BJ (cell line): ENCODE measurements around the gene MTMR12. TPM values are rescaled to one million over a fixed set of nuclear protein-coding genes. Genes with fewer than 3 reads are reported as not detected.

ENCODE experiments used
- CTCF ChIA-PET: fragments of 350-600 bp; formaldehyde crosslinking; extraction: SDS; loops from one replicate; lab custom pipeline; 2021; ENCODE audit warnings: antibody characterized with exemption, inconsistent platforms; lab: Yijun Ruan, JAX
- POLR2A ChIA-PET: fragments of 300-600 bp; sonication (Branson Sonifier 250); formaldehyde crosslinking; extraction: SDS; loops from one replicate; lab custom pipeline; 2021; ENCODE audit warnings: antibody characterized with exemption; lab: Charles Lee
- DNase-seq: peaks from one replicate; pipeline ENCODE4 v3.0.0-alpha.2; 2011; ENCODE audit warnings: low read depth
- H3K27me3 ChIP-seq: 2 replicates; pipeline ENCODE4 v1.6.0; 2011; ENCODE audit warnings: low read length; ENCODE audit not compliant: control insufficient read depth, insufficient read depth
- H3K36me3 ChIP-seq: 2 replicates; pipeline ENCODE4 v1.5.1; 2011; ENCODE audit warnings: low read length; ENCODE audit not compliant: control insufficient read depth, insufficient read depth
- H3K4me3 ChIP-seq: 2 replicates; pipeline ENCODE4 v1.5.1; 2011; ENCODE audit warnings: low read depth, mild to moderate bottlenecking, control low read depth, low read length
- CTCF ChIP-seq: IDR thresholded peaks from 2 replicates; pipeline ENCODE4 v1.5.1; 2011; ENCODE audit warnings: low read depth, mild to moderate bottlenecking, control low read depth, inconsistent platforms, low read length, moderate library complexity; ENCODE audit not compliant: insufficient read depth
- polyA plus RNA-seq: library from polyadenylated mRNA; depleted of rRNA; stranded (reverse); fragments of >200 nt; gene quantifications from 2 replicates; pipeline ENCODE4 v1.2.3, GENCODE V29; 2011

The MTMR12 gene
- polyA plus RNA-seq, 1 experiment = 11.1 TPM

DNA sequence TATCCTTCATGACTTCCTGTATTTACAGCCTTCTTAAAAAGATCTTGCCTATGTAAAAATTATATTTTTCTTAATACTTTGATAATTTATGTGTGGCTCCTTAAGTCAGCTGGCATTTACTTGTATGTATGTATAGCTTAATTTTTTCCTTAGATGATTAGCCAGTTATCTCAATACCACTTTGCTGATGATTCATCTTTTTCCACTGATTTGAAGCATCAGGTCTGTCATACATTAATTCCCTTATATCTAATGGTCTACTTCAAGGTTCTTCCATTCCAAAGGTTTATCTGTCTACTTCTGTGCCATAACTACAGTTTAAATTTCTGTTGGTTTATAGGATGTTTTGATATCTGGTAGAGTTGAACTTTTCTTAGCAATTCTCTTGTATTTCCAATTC, 44.9 kb upstream of the MTMR12 start:
- POLR2A ChIA-PET = no interaction called here
- H3K27me3 ChIP-seq = no peaks in the 10 kb centered on the region
- TF ChIP-seq CTCF = no peak
- no peak for DNase-seq
- no peak overlapping the region for H3K4me3 ChIP-seq
- peaks cover 8% of the 10 kb centered on the region; the same call in 1 of the 2 replicates for H3K36me3 ChIP-seq
- CTCF ChIA-PET = no interaction called here

DNA sequence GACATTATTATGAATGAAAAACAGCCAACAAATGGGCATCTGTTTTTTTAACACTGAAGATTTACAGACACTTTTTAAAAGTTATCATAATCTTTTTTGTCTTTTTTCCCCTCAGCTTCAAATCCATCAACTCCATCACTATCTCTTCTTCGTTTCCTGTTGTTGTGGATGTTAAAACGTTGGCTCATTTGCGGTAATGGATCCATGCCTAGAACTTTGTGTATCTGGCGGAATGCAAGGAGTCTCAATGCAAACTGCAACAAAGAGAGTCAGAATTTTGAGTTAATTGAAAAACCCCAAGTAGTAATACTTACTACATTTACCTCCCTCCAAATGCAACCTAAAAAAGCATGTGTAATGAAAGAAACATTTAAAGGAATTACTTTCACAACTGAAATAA, 42.9 kb upstream of the MTMR12 start:
- peaks cover 5% of the 10 kb centered on the region; the same call in 1 of the 2 replicates for H3K36me3 ChIP-seq
- POLR2A ChIA-PET = no interaction called here
- no peak for TF ChIP-seq CTCF
- CTCF ChIA-PET = no interaction called here
- H3K4me3 ChIP-seq = no peak overlapping the region
- H3K27me3 ChIP-seq = no peaks in the 10 kb centered on the region
- no peak for DNase-seq

DNA sequence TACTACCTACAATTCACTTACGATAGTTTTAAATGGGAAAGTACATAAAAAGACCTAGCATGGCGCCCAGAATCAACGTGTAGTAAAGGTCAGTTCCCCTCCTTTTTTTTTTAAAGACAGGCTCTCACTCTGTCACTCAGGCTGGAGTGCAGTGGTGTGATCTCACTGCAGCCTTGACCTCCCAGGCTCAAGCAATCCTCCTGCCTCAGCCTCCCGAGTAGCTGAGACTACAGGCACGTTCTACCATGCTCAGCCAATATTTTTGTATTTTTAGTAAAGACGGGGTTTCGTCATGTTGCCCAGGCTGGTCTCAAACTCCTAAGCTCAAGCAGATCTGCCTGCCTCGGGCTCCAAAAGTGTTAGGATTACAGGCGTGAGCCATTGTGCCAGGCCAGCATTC, 40.7 kb upstream of the MTMR12 start:
- Histone ChIP-seq H3K36me3 (peaks cover 1% of the 10 kb centered on the region; the same call in 1 of the 2 replicates), H3K27me3 (no peaks in the 10 kb centered on the region), H3K4me3 (no peak overlapping the region)
- no peak for DNase-seq
- ChIA-PET CTCF (no interaction called here), POLR2A (no interaction called here)
- TF ChIP-seq CTCF = no peak

DNA sequence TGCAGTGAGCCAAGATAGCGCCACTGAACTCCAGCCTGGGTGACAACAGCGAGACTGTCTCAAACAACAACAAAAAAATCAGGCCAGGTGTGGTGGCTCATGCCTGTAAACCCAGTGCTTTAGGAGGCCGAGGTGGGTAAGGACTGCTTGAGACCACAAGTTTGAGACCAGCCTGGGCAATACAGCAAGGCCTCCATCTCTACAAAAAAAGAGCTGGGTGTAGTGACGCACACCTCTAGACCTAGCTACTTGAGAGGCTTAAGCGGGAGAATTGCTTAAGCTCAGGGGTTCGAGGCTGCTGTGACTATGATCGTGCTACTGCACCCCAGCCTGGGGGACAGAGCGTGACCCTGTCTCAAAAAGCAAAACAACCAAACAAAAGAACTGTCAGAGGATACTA, 39.9 kb upstream of the MTMR12 start:
- peaks cover 1% of the 10 kb centered on the region; the same call in 1 of the 2 replicates for H3K36me3 ChIP-seq
- no peaks in the 10 kb centered on the region for H3K27me3 ChIP-seq
- ChIA-PET POLR2A (no interaction called here), CTCF (no interaction called here)
- no peak overlapping the region for H3K4me3 ChIP-seq
- DNase-seq = no peak
- no peak for TF ChIP-seq CTCF

DNA sequence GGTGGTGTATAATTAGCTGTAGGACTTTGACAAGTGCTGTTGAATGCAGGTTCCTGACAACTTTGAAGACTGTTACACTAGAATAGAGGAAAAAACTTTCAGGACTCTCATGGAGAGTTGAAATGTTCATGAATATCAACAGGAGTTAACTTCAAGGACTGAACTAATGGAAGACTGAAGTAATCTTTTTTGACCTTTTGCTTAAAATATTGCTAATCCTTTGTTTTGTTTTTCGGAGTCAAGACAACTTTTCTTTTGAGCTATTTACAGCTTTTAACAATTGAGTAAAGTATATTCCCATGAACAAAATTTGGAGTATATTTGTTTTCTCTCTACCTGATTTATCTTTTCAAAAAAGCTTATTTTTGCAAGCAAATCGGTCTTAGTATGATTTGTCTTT, 34.1 kb upstream of the MTMR12 start:
- CTCF ChIA-PET = interaction anchor here (1.7 to 3.3 kb wide), 2 partner anchors 16 to 232 kb away, joined by 4 to 10 read pairs; no protein-coding TSS in a partner anchor
- no peak overlapping the region for H3K4me3 ChIP-seq
- POLR2A ChIA-PET = no interaction called here
- no peaks in the 10 kb centered on the region for H3K27me3 ChIP-seq
- no peak for DNase-seq
- no peaks in the 10 kb centered on the region for H3K36me3 ChIP-seq
- TF ChIP-seq CTCF = no peak
